Neural cell (in vitro differentiated cells): ENCODE measurements around the gene HLCS. TPM values are rescaled to one million over a fixed set of nuclear protein-coding genes. Genes with fewer than 3 reads are reported as not detected.

Source experiments
- H2AFZ ChIP-seq: fragments of 200-600, 300-800 bp; sonication (generic), shearing (Covaris generic); 2 replicates; pipeline ENCODE4 v1.6.0; 2014; ENCODE audit warnings: low read depth, mild to moderate bottlenecking, antibody characterized with exemption, low read length, moderate library complexity
- H3F3A ChIP-seq: fragments of 200-600 bp; shearing (Covaris generic); 2 replicates; pipeline ENCODE4 v1.6.1; 2016; ENCODE audit warnings: mild to moderate bottlenecking, moderate library complexity, mixed read lengths, antibody characterized with exemption, low read length; ENCODE audit not compliant: insufficient read depth, poor library complexity, severe bottlenecking
- H3K27ac ChIP-seq: fragments of 200-600, 300-800 bp; sonication (generic), shearing (Covaris generic); 2 replicates; pipeline ENCODE4 v1.5.1; 2014; ENCODE audit warnings: mild to moderate bottlenecking, low read length, moderate library complexity
- H3K27me3 ChIP-seq: fragments of 300-800, 200-600 bp; sonication (generic), shearing (Covaris generic); 2 replicates; pipeline ENCODE4 v1.6.0; 2014; ENCODE audit warnings: mild to moderate bottlenecking, low read depth, low read length, moderate library complexity; ENCODE audit not compliant: insufficient read depth
- H3K36me3 ChIP-seq: fragments of 300-800, 200-600 bp; sonication (generic), shearing (Covaris generic); 2 replicates; pipeline ENCODE4 v1.5.1; 2014; ENCODE audit warnings: mild to moderate bottlenecking, antibody characterized with exemption, low read length, moderate library complexity; ENCODE audit not compliant: insufficient read depth
- H3K4me2 ChIP-seq: fragments of 300-800, 200-600 bp; sonication (generic), shearing (Covaris generic); 2 replicates; pipeline ENCODE4 v1.6.0; 2014; ENCODE audit warnings: mild to moderate bottlenecking, low read length
- H3K4me3 ChIP-seq: fragments of 300-800, 200-600 bp; sonication (generic), shearing (Covaris generic); 2 replicates; pipeline ENCODE4 v1.5.1; 2014; ENCODE audit warnings: mild to moderate bottlenecking, low read length, moderate library complexity
- H3K79me2 ChIP-seq: fragments of 200-600 bp; shearing (Covaris generic); replicated peaks from 2 replicates; pipeline ENCODE4 v1.6.0; 2014; ENCODE audit warnings: mild to moderate bottlenecking, low read length, moderate library complexity; ENCODE audit not compliant: insufficient read depth
- H3K9ac ChIP-seq: fragments of 300-800, 200-600 bp; sonication (generic), shearing (Covaris generic); 2 replicates; pipeline ENCODE4 v1.6.1; 2016; ENCODE audit warnings: mild to moderate bottlenecking, low read length, mixed read lengths
- H3K9me2 ChIP-seq: fragments of 200-600 bp; shearing (Covaris generic); 2 replicates; pipeline ENCODE4 v1.6.1; 2016; ENCODE audit warnings: mild to moderate bottlenecking, low read length, mixed read lengths; ENCODE audit not compliant: insufficient read depth
- H3K9me3 ChIP-seq: fragments of 200-600, 300-800 bp; sonication (generic), shearing (Covaris generic); 2 replicates; pipeline ENCODE4 v1.6.1; 2016; ENCODE audit warnings: mild to moderate bottlenecking, mixed run types, low read length, moderate library complexity, mixed read lengths
- H4K20me1 ChIP-seq: fragments of 200-600 bp; shearing (Covaris generic); 2 replicates; pipeline ENCODE4 v1.6.1; 2016; ENCODE audit warnings: mild to moderate bottlenecking, mixed run types; ENCODE audit not compliant: insufficient read depth
- CTCF ChIP-seq: fragments of 450-650 bp; IDR thresholded peaks from 2 replicates; pipeline ENCODE4 v1.5.1; 2014; ENCODE audit warnings: antibody characterized with exemption, mild to moderate bottlenecking, moderate library complexity; ENCODE audit not compliant: poor library complexity, severe bottlenecking
- EP300 ChIP-seq: fragments of 450-650 bp; conservative IDR thresholded peaks from 2 replicates; pipeline ENCODE4 v1.6.1; 2014; ENCODE audit warnings: antibody characterized with exemption, mild to moderate bottlenecking, moderate library complexity; ENCODE audit not compliant: poor library complexity, severe bottlenecking
- EZH2 ChIP-seq: fragments of 200-600, 300-800 bp; shearing (Covaris generic), sonication (generic); IDR thresholded peaks from 2 replicates; pipeline ENCODE4 v1.6.1; 2014; ENCODE audit warnings: antibody characterized with exemption, low read length, borderline replicate concordance, mild to moderate bottlenecking; ENCODE audit not compliant: insufficient read depth, poor library complexity, severe bottlenecking
- MXI1 ChIP-seq: fragments of 450-650 bp; conservative IDR thresholded peaks from 2 replicates; pipeline ENCODE4 v1.6.1; 2014; ENCODE audit warnings: antibody characterized with exemption, mild to moderate bottlenecking; ENCODE audit not compliant: poor library complexity, severe bottlenecking
- POLR2AphosphoS5 ChIP-seq: IDR thresholded peaks from 2 replicates; pipeline ENCODE4 v1.6.1; 2012
- RAD21 ChIP-seq: fragments of 450-650 bp; conservative IDR thresholded peaks from 2 replicates; pipeline ENCODE4 v1.6.1; 2014; ENCODE audit warnings: antibody characterized with exemption, mild to moderate bottlenecking, moderate library complexity
- REST ChIP-seq: IDR thresholded peaks from 2 replicates; pipeline ENCODE4 v1.6.1; 2012; ENCODE audit warnings: borderline replicate concordance
- SMC3 ChIP-seq: fragments of 450-650 bp; conservative IDR thresholded peaks from 2 replicates; pipeline ENCODE4 v1.6.1; 2014; ENCODE audit warnings: antibody characterized with exemption, mild to moderate bottlenecking, moderate library complexity; ENCODE audit not compliant: poor library complexity
- TAF1 ChIP-seq: IDR thresholded peaks from 2 replicates; pipeline ENCODE4 v1.6.1; 2012; ENCODE audit warnings: low read depth
- polyA plus RNA-seq: library from polyadenylated mRNA; depleted of rRNA; stranded (reverse); fragments of >200 nt; gene quantifications from 2 replicates; pipeline ENCODE4 v1.2.3, GENCODE V29; 2014

The HLCS gene
- polyA plus RNA-seq, 1 donor from 2014 or later = 12.1 TPM

DNA sequence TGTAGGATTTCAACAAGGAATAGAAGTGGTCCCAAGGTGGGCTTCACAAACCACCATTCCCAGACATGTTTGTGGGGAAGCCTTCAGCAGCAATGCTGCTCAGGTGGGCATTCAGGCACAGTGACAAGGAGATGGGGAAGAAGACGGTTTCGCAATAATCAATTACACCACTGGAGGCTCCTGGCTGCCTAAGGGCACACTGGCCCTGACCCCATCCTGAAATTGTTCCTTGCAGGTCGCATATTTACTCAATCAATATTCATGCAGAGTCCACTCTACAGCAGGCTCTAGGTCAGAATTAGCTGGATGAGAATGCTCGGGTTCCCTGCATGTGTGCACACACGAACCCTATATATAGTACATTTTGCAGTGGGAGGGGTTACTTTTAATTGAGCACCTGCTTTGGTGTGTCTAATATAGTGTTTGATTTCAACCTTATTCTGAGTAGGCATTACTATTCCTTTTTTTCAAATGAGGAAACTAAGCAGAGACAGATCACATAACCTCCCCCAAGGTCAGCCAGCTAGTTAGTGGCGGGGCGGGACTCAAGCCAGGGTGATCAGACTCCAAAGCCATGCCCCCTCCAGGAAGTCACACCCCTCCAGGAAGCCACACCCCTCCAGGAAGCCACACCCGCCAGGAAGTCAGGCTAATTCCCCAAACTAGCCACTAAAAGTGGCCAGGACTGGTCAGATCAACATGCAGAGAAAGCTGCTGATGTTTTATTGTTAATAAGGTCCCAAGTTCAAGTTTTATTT lies 106.5 kb downstream of the HLCS start:
- no peaks in the 10 kb centered on the region for H4K20me1 ChIP-seq
- no peaks in the 10 kb centered on the region for H3F3A ChIP-seq
- no peaks in the 10 kb centered on the region for H3K9me2 ChIP-seq
- H2AFZ ChIP-seq = no peak overlapping the region
- no peaks in the 10 kb centered on the region for H3K79me2 ChIP-seq
- H3K27me3 ChIP-seq = no peaks in the 10 kb centered on the region
- H3K36me3 ChIP-seq = no peaks in the 10 kb centered on the region
- H3K4me3 ChIP-seq = no peak overlapping the region
- H3K9me3 ChIP-seq = no peaks in the 10 kb centered on the region
- TF ChIP-seq EZH2 = no peak
- TF ChIP-seq REST = no peak
- TF ChIP-seq SMC3 = no peak
- TF ChIP-seq POLR2AphosphoS5 = no peak
- TF ChIP-seq CTCF = no peak
- no peak for TF ChIP-seq TAF1
- TF ChIP-seq MXI1 = no peak
- TF ChIP-seq RAD21 = no peak
- no peak for TF ChIP-seq EP300
- no peak overlapping the region for H3K4me2 ChIP-seq
- H3K27ac ChIP-seq = no peak overlapping the region
- no peak overlapping the region for H3K9ac ChIP-seq

GRCh38 chr21:36858320-36858957 lies 108.0 kb downstream of the HLCS start:
- no peak overlapping the region for H3K4me3 ChIP-seq
- H3K9me3 ChIP-seq = no peaks in the 10 kb centered on the region
- H3K27me3 ChIP-seq = no peaks in the 10 kb centered on the region
- no peaks in the 10 kb centered on the region for H3K9me2 ChIP-seq
- H3K36me3 ChIP-seq = no peaks in the 10 kb centered on the region
- H3F3A ChIP-seq = no peaks in the 10 kb centered on the region
- H2AFZ ChIP-seq = no peak overlapping the region
- H3K4me2 ChIP-seq = no peak overlapping the region
- TF ChIP-seq CTCF = no peak
- TF ChIP-seq TAF1 = no peak
- TF ChIP-seq EZH2 = no peak
- TF ChIP-seq SMC3 = no peak
- no peak for TF ChIP-seq MXI1
- no peak for TF ChIP-seq RAD21
- no peak for TF ChIP-seq EP300
- no peak for TF ChIP-seq POLR2AphosphoS5
- TF ChIP-seq REST = no peak
- no peaks in the 10 kb centered on the region for H3K79me2 ChIP-seq
- H3K27ac ChIP-seq = no peak overlapping the region
- H4K20me1 ChIP-seq = no peaks in the 10 kb centered on the region
- no peak overlapping the region for H3K9ac ChIP-seq
